ENCODE data around the gene HTRA2. TPM values are rescaled to one million over a fixed set of nuclear protein-coding genes. Genes with fewer than 3 reads are reported as not detected.

The HTRA2 gene
- total RNA-seq, 1 experiment from 2014 or later: 39.6 TPM

Other genes with a start within 250 kb of the HTRA2 start
- gene SLC4A5, start 186.5 kb upstream of the HTRA2 start, total RNA-seq (2014; rRNA removed; shearing (Covaris generic)): 0.90 and 1.1 TPM in 2 replicates
- 100 and 105 TPM in 2 replicates for gene DCTN1, start 149.6 kb upstream of the HTRA2 start, total RNA-seq (2014; rRNA removed; shearing (Covaris generic))
- 0.83 and 1.6 TPM in 2 replicates for gene C2orf81, start 108.3 kb upstream of the HTRA2 start, total RNA-seq (2014; rRNA removed; shearing (Covaris generic))
- 38.0 and 55.5 TPM in 2 replicates for gene WDR54, start 108.2 kb upstream of the HTRA2 start, total RNA-seq (2014; rRNA removed; shearing (Covaris generic))
- gene RTKN, start 88.0 kb upstream of the HTRA2 start, total RNA-seq (2014; rRNA removed; shearing (Covaris generic)): 93.4 and 107 TPM in 2 replicates
- 9.6 and 11.3 TPM in 2 replicates for gene INO80B, start 74.8 kb upstream of the HTRA2 start, total RNA-seq (2014; rRNA removed; shearing (Covaris generic))
- gene WBP1, start 71.5 kb upstream of the HTRA2 start, total RNA-seq (2014; rRNA removed; shearing (Covaris generic)): 81.0 and 88.9 TPM in 2 replicates
- gene MOGS, start 64.6 kb upstream of the HTRA2 start, total RNA-seq (2014; rRNA removed; shearing (Covaris generic)): 91.2 and 98.8 TPM in 2 replicates
- 25.9 and 34.1 TPM in 2 replicates for gene MRPL53, start 57.3 kb upstream of the HTRA2 start, total RNA-seq (2014; rRNA removed; shearing (Covaris generic))
- gene CCDC142, start 46.9 kb upstream of the HTRA2 start, total RNA-seq (2014; rRNA removed; shearing (Covaris generic)): 9.8 and 12.0 TPM in 2 replicates
- gene TTC31, start 46.9 kb upstream of the HTRA2 start, total RNA-seq (2014; rRNA removed; shearing (Covaris generic)): 20.4 and 22.5 TPM in 2 replicates
- 0.11 and 0.17 TPM in 2 replicates for gene LBX2, start 30.3 kb upstream of the HTRA2 start, total RNA-seq (2014; rRNA removed; shearing (Covaris generic))
- 12.4 and 15.1 TPM in 2 replicates for gene PCGF1, start 22.2 kb upstream of the HTRA2 start, total RNA-seq (2014; rRNA removed; shearing (Covaris generic))
- not detected in 2 replicates for gene TLX2, start 15.5 kb upstream of the HTRA2 start, total RNA-seq (2014; rRNA removed; shearing (Covaris generic))
- gene DQX1, start 3.7 kb upstream of the HTRA2 start, total RNA-seq (2014; rRNA removed; shearing (Covaris generic)): 0.10 and 0.78 TPM in 2 replicates
- 99.5 and 105 TPM in 2 replicates for gene AUP1, start 227 bp upstream of the HTRA2 start, total RNA-seq (2014; rRNA removed; shearing (Covaris generic))
- 6.6 and 7.7 TPM in 2 replicates for gene LOXL3, start 24.0 kb downstream of the HTRA2 start, total RNA-seq (2014; rRNA removed; shearing (Covaris generic))
- gene DOK1, start 24.8 kb downstream of the HTRA2 start, total RNA-seq (2014; rRNA removed; shearing (Covaris generic)): 4.9 and 6.9 TPM in 2 replicates
- 3.9 and 4.8 TPM in 2 replicates for gene M1AP, start 118.4 kb downstream of the HTRA2 start, total RNA-seq (2014; rRNA removed; shearing (Covaris generic))
- gene SEMA4F, start 124.3 kb downstream of the HTRA2 start, total RNA-seq (2014; rRNA removed; shearing (Covaris generic)): 1.1 and 1.3 TPM in 2 replicates